Spinal cord (tissue), 10 donors: Measurements from ENCODE around the gene HCRTR1. TPM values are rescaled to one million over a fixed set of nuclear protein-coding genes. Genes with fewer than 3 reads are reported as not detected.

Experiments used
- DNase-seq, 6 donors: peaks; one replicate each; pipeline versions ENCODE4 v3.0.0 to v3.0.0-alpha.2; 2013 to 2015; ENCODE audit warnings: low spot score in 6 of 6, low read depth in 4 of 6
- H3K27ac ChIP-seq: one replicate; pipeline ENCODE4 v1.5.1; 2013; ENCODE audit warnings: low read depth, low read length, control low read depth
- H3K27me3 ChIP-seq: one replicate; pipeline ENCODE4 v1.6.1; 2013; ENCODE audit warnings: low read length; ENCODE audit not compliant: control insufficient read depth, insufficient read depth
- H3K36me3 ChIP-seq: one replicate; pipeline ENCODE4 v1.6.1; 2013; ENCODE audit warnings: low read length; ENCODE audit not compliant: control insufficient read depth, insufficient read depth
- H3K4me1 ChIP-seq: one replicate; pipeline ENCODE4 v1.6.1; 2013; ENCODE audit warnings: low read length; ENCODE audit not compliant: control insufficient read depth, insufficient read depth
- H3K4me3 ChIP-seq: one replicate; pipeline ENCODE4 v1.5.1; 2013; ENCODE audit warnings: low read depth, low read length, control low read depth
- H3K9me3 ChIP-seq: one replicate; pipeline ENCODE4 v1.6.1; 2013; ENCODE audit warnings: low read length; ENCODE audit not compliant: control insufficient read depth, insufficient read depth
- WGBS: methylation state at CpG from one replicate; pipeline ENCODE4 v1.1.5; 2013; ENCODE audit warnings: missing lambda C conversion rate; ENCODE audit not compliant: insufficient coverage; 5-methylcytosine and 5-hydroxymethylcytosine counted together
- long read RNA-seq, 4 donors: transcript quantifications; one replicate each; lab custom pipeline, GENCODE V29; 2026
- polyA plus RNA-seq, 2 donors: library from polyadenylated mRNA; unstranded; fragments of 120-200 nt; gene quantifications; one replicate each; pipeline ENCODE4 v1.2.1, GENCODE V29; 2013; ENCODE audit not compliant: insufficient read length in 2 of 2
- total RNA-seq, 2 donors: library from RNA; depleted of rRNA in 1 of 2; stranded (reverse); fragments of 120-200 nt in 1 of 2; fragments of >200 nt in 1 of 2; gene quantifications; one replicate each; pipeline versions ENCODE4 v1.2.3 to v1.2.4, GENCODE V29; 2013 to 2014
- donor health status: healthy.

The HCRTR1 gene
- total RNA-seq (1 to 10 TPM in 1 of 2 donors, under 1 TPM in 1; 0.94 to 3.2 TPM), polyA plus RNA-seq (1 to 10 TPM; 4.2 to 6.5 TPM)
- long read RNA-seq, donor 1, partial matches to known transcripts: 6 of 6 reads
- long read RNA-seq, donor 1, other reads (novel, unspliced or antisense): 0 of 6 reads
- long read RNA-seq, donor 2: 0 reads
- long read RNA-seq, donor 3, partial matches to known transcripts: 10 of 25 reads
- long read RNA-seq, donor 3, other reads (novel, unspliced or antisense): 15 of 25 reads
- long read RNA-seq, donor 4: 0 reads

DNA sequence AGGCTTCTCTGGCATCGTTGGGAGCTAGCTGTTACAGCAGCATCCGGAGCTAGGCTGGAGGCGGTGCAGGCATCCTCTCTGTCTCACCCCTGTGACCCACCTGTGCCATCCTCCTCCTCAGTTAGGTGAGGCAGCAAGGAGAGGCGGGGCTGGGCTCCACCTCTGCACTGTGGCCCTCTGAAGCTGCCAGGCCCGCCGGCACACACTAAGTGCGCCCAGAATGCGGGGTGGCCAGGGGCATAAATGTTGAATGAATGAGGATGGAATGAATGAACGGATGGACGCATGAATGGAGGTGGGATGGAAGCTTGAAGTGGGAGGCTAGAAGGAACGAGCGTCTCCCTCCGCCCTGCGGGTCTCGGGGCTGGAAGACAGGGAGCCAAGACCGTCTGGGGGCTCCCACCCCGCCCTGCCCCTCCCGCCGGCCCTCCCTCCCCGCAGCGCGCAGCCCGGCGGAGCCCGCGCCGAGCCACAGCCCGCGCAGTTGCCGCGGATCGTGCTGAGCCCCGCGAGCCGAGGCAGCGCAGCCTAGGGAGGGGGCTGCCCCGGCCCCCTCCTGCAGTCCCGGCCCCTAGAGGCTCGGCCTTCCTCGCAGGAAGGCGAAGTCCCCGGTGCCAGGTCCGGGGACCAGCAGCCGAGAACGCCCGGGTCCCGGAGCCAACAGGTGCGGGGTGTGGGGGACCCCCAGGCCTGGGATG is at the start of gene HCRTR1:
HCRTR1 (plus strand) TSS at position 472 of the 698 bp plus-strand sequence. CDS start 1,504 bp downstream, outside the sequence.
- 2% methylated on average over 43 of the region's 48 CpGs for WGBS
- Histone ChIP-seq H3K4me3 (peak within 1 kb of the TSS; percentile 47), H3K36me3 (no peaks in the 10 kb centered on the region), H3K4me1 (peaks cover 43% of the 10 kb centered on the region), H3K27ac (no peak within 1 kb of the TSS), H3K27me3 (peaks cover 11% of the 10 kb centered on the region), H3K9me3 (no peaks in the 10 kb centered on the region)
- peak in 2 of 6 donors; percentile 23 to 42 for DNase-seq

DNA sequence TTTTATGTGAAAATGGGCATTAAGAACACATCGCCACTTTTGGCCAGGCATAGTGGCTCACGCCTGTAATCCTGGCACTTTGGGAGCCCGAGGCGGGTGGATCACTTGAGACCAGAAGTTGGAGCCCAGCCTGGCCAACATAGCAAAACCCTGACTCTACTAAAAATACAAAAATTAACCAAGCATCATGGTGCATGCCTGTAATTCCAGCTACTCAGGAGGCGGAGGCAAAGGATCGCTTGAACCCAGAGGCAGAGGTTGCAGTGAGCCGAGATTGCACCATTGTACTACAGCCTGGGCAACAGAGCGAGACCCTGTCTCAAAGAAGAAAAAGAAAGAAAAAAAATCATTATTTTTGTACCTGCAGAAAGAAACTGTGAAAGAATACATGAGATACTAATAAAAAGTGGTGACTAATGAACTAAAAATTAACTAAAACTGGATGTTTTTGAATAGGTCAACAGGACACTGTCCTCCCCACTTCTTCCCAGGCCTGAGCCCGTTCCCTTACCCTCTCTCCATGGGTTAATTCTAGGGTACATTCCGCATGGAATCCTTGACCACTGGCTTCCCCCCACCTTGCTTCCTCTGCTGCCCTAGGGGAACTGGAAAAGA is 49.4 kb upstream of the HCRTR1 start:
- Histone ChIP-seq H3K4me1 (peaks cover 6% of the 10 kb centered on the region), H3K9me3 (no peaks in the 10 kb centered on the region), H3K27me3 (no peaks in the 10 kb centered on the region), H3K27ac (no peak overlapping the region), H3K36me3 (no peaks in the 10 kb centered on the region), H3K4me3 (no peak overlapping the region)
- 88% methylated on average over 6 of the region's 10 CpGs for WGBS
- no peak for DNase-seq

- DNase-seq: no peak
- H3K27ac ChIP-seq: no peak overlapping the region
- no peak overlapping the region for H3K4me3 ChIP-seq
- H3K9me3 ChIP-seq: no peaks in the 10 kb centered on the region
- H3K27me3 ChIP-seq: no peaks in the 10 kb centered on the region
- peaks cover 9% of the 10 kb centered on the region for H3K4me1 ChIP-seq
- no peaks in the 10 kb centered on the region for H3K36me3 ChIP-seq
- WGBS: 83% methylated on average over 11 of the region's 11 CpGs
These were observed 48.4 kb upstream of the HCRTR1 start for GRCh38 chr1:31568895-31569595.

DNA sequence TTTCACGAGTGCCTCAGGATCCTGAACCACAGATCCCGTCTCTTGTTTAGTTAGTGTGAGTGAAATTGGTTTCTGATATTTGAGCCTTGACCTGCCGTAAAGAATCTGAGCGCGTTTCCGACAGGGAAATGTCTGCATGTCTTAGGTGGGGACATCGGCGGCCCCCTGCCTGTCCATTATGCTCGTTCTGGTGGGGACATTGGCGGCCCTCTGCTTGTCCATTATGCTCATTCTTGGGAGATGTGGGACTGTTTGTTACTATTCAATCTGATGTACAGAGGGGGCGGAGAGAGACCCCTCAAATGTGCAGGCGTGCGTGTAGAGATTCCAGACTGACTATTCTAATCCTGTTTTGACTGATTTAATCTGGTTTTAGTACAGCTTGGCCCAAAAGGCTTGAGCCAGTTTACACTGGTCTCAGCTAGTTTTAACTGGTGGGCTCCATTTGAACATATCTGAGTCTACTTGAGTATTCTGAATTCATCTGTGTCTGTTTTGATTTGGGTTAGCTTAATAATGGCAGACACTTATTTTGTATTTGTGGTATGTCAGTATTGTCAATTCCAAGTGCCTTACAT is 47.8 kb upstream of the HCRTR1 start:
- DNase-seq: no peak

GRCh38 chr1:31570228-31570627 is 47.3 kb upstream of the HCRTR1 start:
- WGBS: 92% methylated on average over 11 of the region's 11 CpGs
- no peak for DNase-seq
- H3K27ac ChIP-seq: no peak overlapping the region

More for the DNA sequence above, 47.8 kb upstream of the HCRTR1 start:
- Histone ChIP-seq H3K4me1 (peaks cover 3% of the 10 kb centered on the region), H3K36me3 (no peaks in the 10 kb centered on the region), H3K4me3 (no peak overlapping the region), H3K27ac (no peak overlapping the region), H3K27me3 (no peaks in the 10 kb centered on the region), H3K9me3 (no peaks in the 10 kb centered on the region)
- 50% methylated on average over 11 of the region's 13 CpGs for WGBS

GRCh38 chr1:31570906-31571305 is 46.6 kb upstream of the HCRTR1 start:
- Histone ChIP-seq H3K27ac (no peak overlapping the region), H3K36me3 (no peaks in the 10 kb centered on the region), H3K9me3 (no peaks in the 10 kb centered on the region), H3K4me3 (no peak overlapping the region), H3K27me3 (peaks cover 3% of the 10 kb centered on the region), H3K4me1 (peaks cover 13% of the 10 kb centered on the region)
- no CpG with 5 or more reads among the region's 1 CpG for WGBS
- no peak for DNase-seq

More at GRCh38 chr1:31570228-31570627, 47.3 kb upstream of the HCRTR1 start:
- H3K36me3 ChIP-seq: no peaks in the 10 kb centered on the region
- H3K4me3 ChIP-seq: no peak overlapping the region
- no peaks in the 10 kb centered on the region for H3K27me3 ChIP-seq
- H3K4me1 ChIP-seq: peaks cover 7% of the 10 kb centered on the region
- H3K9me3 ChIP-seq: no peaks in the 10 kb centered on the region

DNA sequence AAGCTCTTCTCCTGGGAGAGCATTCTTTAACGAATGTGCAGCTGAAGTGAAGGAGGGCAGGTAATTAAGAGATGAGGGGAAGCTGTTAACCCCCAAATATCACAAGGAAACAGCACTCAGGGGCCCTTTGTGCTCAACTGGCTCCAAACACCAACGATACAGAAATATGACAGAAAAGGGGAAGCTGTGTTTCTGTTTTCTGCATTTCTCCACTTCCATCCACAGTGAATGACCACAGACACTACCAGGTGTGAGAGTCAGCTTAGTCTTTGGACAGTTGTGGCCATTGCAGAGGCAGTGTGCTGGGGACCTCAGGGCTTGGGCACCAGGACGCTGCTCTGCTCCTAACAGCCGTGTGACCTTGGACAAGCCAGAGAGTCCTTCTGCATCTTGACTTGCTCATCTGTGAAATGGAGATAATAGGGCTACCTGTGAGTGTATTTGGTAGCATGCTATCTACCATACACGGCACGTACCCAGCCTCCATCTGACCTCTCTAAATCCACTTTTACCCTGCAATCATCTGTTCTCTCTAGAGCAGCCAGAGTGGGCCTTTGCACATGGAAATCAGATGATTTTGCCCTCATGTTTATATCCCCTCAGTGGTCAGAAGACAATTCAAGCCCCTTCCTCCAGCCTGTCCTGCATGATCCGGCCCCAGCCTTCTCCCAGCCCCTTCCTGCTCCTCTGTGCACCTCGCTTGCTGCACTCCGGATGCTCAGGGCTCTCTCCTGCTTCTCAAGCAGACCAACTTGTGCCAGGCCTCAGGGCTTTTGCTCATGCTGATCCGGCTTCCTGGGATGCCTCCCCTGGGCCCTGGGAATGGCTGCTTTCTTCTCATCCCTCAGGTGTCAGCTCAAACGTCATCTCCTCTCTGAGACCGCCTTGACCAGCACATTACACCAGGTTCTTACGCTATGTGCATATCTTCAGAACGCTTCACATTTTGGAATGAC is 45.9 kb upstream of the HCRTR1 start:
- H3K27ac ChIP-seq: no peak overlapping the region
- H3K9me3 ChIP-seq: no peaks in the 10 kb centered on the region
- WGBS: 84% methylated on average over 8 of the region's 14 CpGs
- H3K36me3 ChIP-seq: no peaks in the 10 kb centered on the region
- H3K4me1 ChIP-seq: peaks cover 20% of the 10 kb centered on the region
- no peak for DNase-seq
- peaks cover 10% of the 10 kb centered on the region for H3K27me3 ChIP-seq
- H3K4me3 ChIP-seq: no peak overlapping the region

DNA sequence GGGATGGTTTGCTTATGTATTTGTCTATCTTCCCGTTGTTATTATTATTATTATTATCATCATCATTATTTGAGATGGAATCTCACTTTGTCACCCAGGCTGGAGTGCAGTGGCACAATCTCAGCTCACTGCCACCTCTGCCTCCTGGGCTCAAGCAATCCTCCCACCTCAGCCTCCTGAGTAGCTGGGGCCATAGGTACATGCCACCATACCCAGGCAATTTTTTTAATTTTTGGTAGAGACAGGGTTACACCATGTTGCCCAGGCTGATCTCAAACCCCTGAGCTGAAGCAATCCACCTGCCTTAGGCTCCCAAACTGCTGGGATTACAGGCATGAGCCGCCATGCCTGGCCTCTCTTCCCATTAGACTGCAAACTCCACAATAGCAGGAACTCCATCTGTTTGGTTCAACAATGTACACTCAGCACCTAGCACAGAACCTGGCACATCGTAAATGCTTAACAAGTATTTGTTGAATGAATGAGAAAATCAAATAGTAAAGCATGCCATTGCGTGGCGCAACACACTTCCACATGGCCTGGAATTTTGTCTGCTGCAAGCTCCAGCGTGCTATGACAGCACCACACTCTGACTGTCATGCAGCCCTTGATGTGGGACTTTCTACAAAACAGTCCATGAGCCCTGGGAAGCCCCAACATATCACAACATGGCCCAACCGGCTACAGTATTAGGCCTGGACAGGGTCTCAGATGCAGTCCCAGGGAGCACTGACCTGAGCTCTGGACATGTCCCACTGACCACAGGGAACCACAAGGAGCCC is 45.0 kb upstream of the HCRTR1 start:
- H3K9me3 ChIP-seq: no peaks in the 10 kb centered on the region
- no peak overlapping the region for H3K4me3 ChIP-seq
- no peak for DNase-seq
- H3K4me1 ChIP-seq: peaks cover 20% of the 10 kb centered on the region
- peaks cover 18% of the 10 kb centered on the region for H3K27me3 ChIP-seq
- WGBS: 79% methylated on average over 5 of the region's 7 CpGs
- no peaks in the 10 kb centered on the region for H3K36me3 ChIP-seq
- no peak overlapping the region for H3K27ac ChIP-seq
